SU-DHL-6 (cell line): Measurements from ENCODE around the gene EEPD1.

Source experiments
- H2AFZ ChIP-seq: fragments of 200-600 bp; sonication (generic); 2 replicates; pipeline ENCODE4 v1.6.1; 2014; ENCODE audit warnings: low read depth, mild to moderate bottlenecking, moderate library complexity, mixed read lengths, antibody characterized with exemption, low read length; ENCODE audit not compliant: severe bottlenecking
- H3F3A ChIP-seq: fragments of 200-600 bp; shearing (Covaris generic); 2 replicates; pipeline ENCODE4 v1.6.0; 2016; ENCODE audit warnings: antibody characterized with exemption, mild to moderate bottlenecking; ENCODE audit not compliant: insufficient read depth
- H3K27ac ChIP-seq: fragments of 200-600 bp; sonication (generic); 2 replicates; pipeline ENCODE4 v1.5.1; 2016; ENCODE audit warnings: low read depth, mild to moderate bottlenecking, low read length, moderate library complexity, mixed read lengths
- H3K27me3 ChIP-seq: fragments of 200-600 bp; sonication (generic), shearing (Covaris generic); 2 replicates; pipeline ENCODE4 v1.6.0; 2014; ENCODE audit warnings: mild to moderate bottlenecking, low read length
- H3K36me3 ChIP-seq: fragments of 200-600 bp; sonication (generic); 2 replicates; pipeline ENCODE4 v1.6.1; 2014; ENCODE audit warnings: mild to moderate bottlenecking, low read length, mixed read lengths
- H3K4me2 ChIP-seq: fragments of 300-600, 200-600 bp; shearing (Covaris generic), sonication (generic); 2 replicates; pipeline ENCODE4 v1.6.0; 2014; ENCODE audit warnings: low read length, low read depth, mild to moderate bottlenecking; ENCODE audit not compliant: poor library complexity, severe bottlenecking
- H3K4me3 ChIP-seq: fragments of 200-600 bp; sonication (generic); 2 replicates; pipeline ENCODE4 v1.5.1; 2014; ENCODE audit warnings: antibody characterized with exemption, low read length, mild to moderate bottlenecking, mixed read lengths; ENCODE audit not compliant: insufficient read depth, poor library complexity, severe bottlenecking
- H3K79me2 ChIP-seq: fragments of 200-600 bp; sonication (generic); 2 replicates; pipeline ENCODE4 v1.6.1; 2014; ENCODE audit warnings: mild to moderate bottlenecking, low read length, moderate library complexity; ENCODE audit not compliant: insufficient read depth
- H3K9ac ChIP-seq: fragments of 200-600 bp; sonication (generic); 2 replicates; pipeline ENCODE4 v1.7.0; 2014; ENCODE audit warnings: mild to moderate bottlenecking, low read length
- H3K9me2 ChIP-seq: fragments of 200-600 bp; sonication (generic); replicated peaks from 2 replicates; pipeline ENCODE4 v1.6.1; 2014; ENCODE audit warnings: low read length; ENCODE audit not compliant: insufficient read depth
- H3K9me3 ChIP-seq: fragments of 200-600 bp; sonication (generic); 2 replicates; pipeline ENCODE4 v1.6.1; 2014; ENCODE audit warnings: low read length, mixed read lengths; ENCODE audit not compliant: insufficient read depth
- H4K20me1 ChIP-seq: fragments of 200-600 bp; sonication (generic); 2 replicates; pipeline ENCODE4 v1.6.1; 2014; ENCODE audit warnings: low read depth, mild to moderate bottlenecking, antibody characterized with exemption, low read length, moderate library complexity, mixed read lengths
- CTCF ChIP-seq: fragments of 200-600 bp; sonication (generic); IDR thresholded peaks from one replicate; pipeline ENCODE4 v1.5.1; 2017; ENCODE audit warnings: antibody characterized with exemption, mild to moderate bottlenecking, low read length, moderate library complexity; ENCODE audit not compliant: insufficient read depth, poor library complexity, severe bottlenecking
- EZH2phosphoT487 ChIP-seq: fragments of 200-600 bp; sonication (generic), shearing (Covaris generic); conservative IDR thresholded peaks from 2 replicates; pipeline ENCODE4 v1.6.1; 2018; ENCODE audit warnings: mild to moderate bottlenecking, antibody characterized with exemption, low read length, moderate library complexity, mixed read lengths

Gene EEPD1

GRCh38 chr7:36149694-36150452 lies 3.2 kb upstream of the EEPD1 start:
- peaks cover 18% of the 10 kb centered on the region for H3K79me2 ChIP-seq
- H3K9me3 ChIP-seq: no peaks in the 10 kb centered on the region
- H3K9me2 ChIP-seq: no peaks in the 10 kb centered on the region
- no peaks in the 10 kb centered on the region for H3K27me3 ChIP-seq
- H3K9ac ChIP-seq: no peak overlapping the region
- no peaks in the 10 kb centered on the region for H3F3A ChIP-seq
- no peak overlapping the region for H3K4me2 ChIP-seq
- H2AFZ ChIP-seq: no peak overlapping the region
- no peaks in the 10 kb centered on the region; the same call in 1 of the 2 replicates for H4K20me1 ChIP-seq
- H3K36me3 ChIP-seq: peaks cover under 1% of the 10 kb centered on the region; the same call in 1 of the 2 replicates
- no peak overlapping the region for H3K27ac ChIP-seq
- no peak for TF ChIP-seq EZH2phosphoT487
- TF ChIP-seq CTCF: no peak
- no peak overlapping the region for H3K4me3 ChIP-seq

- Histone ChIP-seq H3K27ac (no peak overlapping the region), H2AFZ (peak overlapping the region; percentile 60), H3K4me3 (peak overlapping the region; percentile 29), H3K27me3 (no peaks in the 10 kb centered on the region), H3K79me2 (peaks cover 41% of the 10 kb centered on the region), H3F3A (no peaks in the 10 kb centered on the region), H3K36me3 (peaks cover 14% of the 10 kb centered on the region), H3K4me2 (peak overlapping the region; percentile 59), H4K20me1 (peaks cover 5% of the 10 kb centered on the region; the same call in 1 of the 2 replicates), H3K9me3 (no peaks in the 10 kb centered on the region), H3K9ac (peak overlapping the region; percentile 27; the same call in 1 of the 2 replicates), H3K9me2 (no peaks in the 10 kb centered on the region)
- TF ChIP-seq EZH2phosphoT487 (no peak), CTCF (no peak)
Measured at GRCh38 chr7:36151921-36152755, 916 bp upstream of the EEPD1 start.

GRCh38 chr7:36153571-36154097 lies 580 bp downstream of the EEPD1 start:
- H3K27me3 ChIP-seq: no peaks in the 10 kb centered on the region
- TF ChIP-seq CTCF (no peak), EZH2phosphoT487 (no peak)
- no peaks in the 10 kb centered on the region for H3K9me2 ChIP-seq
- H3K4me3 ChIP-seq: peak overlapping the region; percentile 76
- no peaks in the 10 kb centered on the region for H3F3A ChIP-seq
- peak overlapping the region; percentile 66 for H3K27ac ChIP-seq
- H4K20me1 ChIP-seq: peaks cover 19% of the 10 kb centered on the region; the same call in 1 of the 2 replicates
- H2AFZ ChIP-seq: no peak overlapping the region
- H3K9me3 ChIP-seq: no peaks in the 10 kb centered on the region
- H3K79me2 ChIP-seq: peaks cover 56% of the 10 kb centered on the region
- H3K36me3 ChIP-seq: peaks cover 25% of the 10 kb centered on the region
- H3K4me2 ChIP-seq: peak overlapping the region; percentile 82
- H3K9ac ChIP-seq: peak overlapping the region; percentile 78
